DOHH2 (cell line): Measurements from ENCODE around the gene CDCA3.

Experiments used
- H3F3A ChIP-seq: fragments of 200-600 bp; sonication (generic), shearing (Covaris generic); 2 replicates; pipeline ENCODE4 v1.6.0; 2016; ENCODE audit warnings: antibody characterized with exemption, mild to moderate bottlenecking; ENCODE audit not compliant: control insufficient read depth, insufficient read depth
- H3K27ac ChIP-seq: fragments of 200-600 bp; sonication (generic); 2 replicates; pipeline ENCODE4 v1.5.1; 2014; ENCODE audit warnings: low read depth, mild to moderate bottlenecking, low read length, moderate library complexity
- H3K27me3 ChIP-seq: fragments of 200-600 bp; sonication (generic); 2 replicates; pipeline ENCODE4 v1.6.1; 2014; ENCODE audit warnings: mild to moderate bottlenecking, low read length, mixed read lengths; ENCODE audit not compliant: control insufficient read depth
- H3K36me3 ChIP-seq: fragments of 200-600 bp; sonication (generic); 2 replicates; pipeline ENCODE4 v1.6.1; 2014; ENCODE audit warnings: mild to moderate bottlenecking, low read length, moderate library complexity, mixed read lengths; ENCODE audit not compliant: control insufficient read depth
- H3K4me1 ChIP-seq: fragments of 200-600 bp; sonication (generic); 2 replicates; pipeline ENCODE4 v1.6.1; 2014; ENCODE audit warnings: mild to moderate bottlenecking, low read length, mixed read lengths; ENCODE audit not compliant: control insufficient read depth
- H3K4me2 ChIP-seq: fragments of 200-600 bp; sonication (generic); 2 replicates; pipeline ENCODE4 v1.6.0; 2014; ENCODE audit warnings: mild to moderate bottlenecking, low read length, moderate library complexity
- H3K4me3 ChIP-seq: fragments of 200-600 bp; sonication (generic); 2 replicates; pipeline ENCODE4 v1.5.1; 2014; ENCODE audit warnings: mild to moderate bottlenecking, low read length, mixed read lengths
- H3K79me2 ChIP-seq: fragments of 200-600 bp; sonication (generic); 2 replicates; pipeline ENCODE4 v1.6.1; 2014; ENCODE audit warnings: mild to moderate bottlenecking, low read length, mixed read lengths; ENCODE audit not compliant: control insufficient read depth
- H3K9me2 ChIP-seq: fragments of 200-600 bp; sonication (generic); replicated peaks from 2 replicates; pipeline ENCODE4 v1.6.1; 2014; ENCODE audit warnings: mild to moderate bottlenecking, low read length, mixed read lengths; ENCODE audit not compliant: control insufficient read depth
- H3K9me3 ChIP-seq: fragments of 200-600 bp; sonication (generic); 2 replicates; pipeline ENCODE4 v1.6.1; 2014; ENCODE audit warnings: antibody characterized with exemption, low read length, mixed read lengths; ENCODE audit not compliant: control insufficient read depth, insufficient read depth
- H4K20me1 ChIP-seq: fragments of 200-600 bp; sonication (generic); 2 replicates; pipeline ENCODE4 v1.6.0; 2014; ENCODE audit warnings: low read depth, mild to moderate bottlenecking, antibody characterized with exemption, low read length, moderate library complexity; ENCODE audit not compliant: control insufficient read depth, insufficient read depth
- CTCF ChIP-seq: fragments of 200-600 bp; sonication (generic); IDR thresholded peaks from one replicate; pipeline ENCODE4 v1.5.1; 2014; ENCODE audit warnings: antibody characterized with exemption, mild to moderate bottlenecking, low read depth, low read length; ENCODE audit not compliant: poor library complexity, severe bottlenecking
- EZH2phosphoT487 ChIP-seq: fragments of 200-600 bp; sonication (generic); IDR thresholded peaks from 2 replicates; pipeline ENCODE4 v1.6.1; 2017; ENCODE audit warnings: borderline replicate concordance, mild to moderate bottlenecking, antibody characterized with exemption, low read length, moderate library complexity, mixed read lengths

CDCA3 gene

GRCh38 chr12:6839482-6840201 lies 11.4 kb downstream of the CDCA3 start:
- peak overlapping the region; percentile 97 for H3K4me2 ChIP-seq
- H3K27me3 ChIP-seq = no peaks in the 10 kb centered on the region
- H3K27ac ChIP-seq = peak overlapping the region; percentile 86
- H3K4me1 ChIP-seq = peaks cover 48% of the 10 kb centered on the region
- TF ChIP-seq CTCF (no peak), EZH2phosphoT487 (no peak)
- peaks cover 7% of the 10 kb centered on the region for H3F3A ChIP-seq
- H3K9me3 ChIP-seq = no peaks in the 10 kb centered on the region
- peak overlapping the region; percentile 69 for H3K4me3 ChIP-seq
- no peaks in the 10 kb centered on the region for H3K79me2 ChIP-seq
- H3K36me3 ChIP-seq = no peaks in the 10 kb centered on the region
- H4K20me1 ChIP-seq = no peaks in the 10 kb centered on the region
- H3K9me2 ChIP-seq = no peaks in the 10 kb centered on the region

DNA sequence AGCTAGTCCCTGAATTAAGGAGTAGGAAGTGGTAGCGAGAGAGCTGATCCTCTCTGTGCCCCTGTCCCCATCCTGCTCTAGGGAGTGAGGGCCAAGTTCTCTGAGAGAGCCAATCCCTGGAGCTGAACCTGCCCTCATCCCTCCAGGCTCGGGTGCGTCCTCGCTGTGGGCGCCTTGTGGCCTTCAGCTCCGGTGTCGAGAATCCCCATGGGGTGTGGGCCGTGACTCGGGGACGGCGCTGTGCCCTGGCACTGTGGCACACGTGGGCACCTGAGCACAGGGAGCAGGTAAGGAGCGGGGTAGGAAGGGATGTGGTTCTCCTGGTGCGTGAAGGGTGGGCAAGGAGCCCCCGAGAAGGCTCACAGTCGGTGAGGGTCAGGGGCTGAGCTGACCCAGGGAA lies 12.2 kb downstream of the CDCA3 start:
- peak overlapping the region; percentile 97; the same call in 1 of the 2 replicates for H3K4me2 ChIP-seq
- peaks cover 48% of the 10 kb centered on the region for H3K4me1 ChIP-seq
- no peaks in the 10 kb centered on the region for H4K20me1 ChIP-seq
- no peaks in the 10 kb centered on the region for H3K79me2 ChIP-seq
- H3K9me3 ChIP-seq = no peaks in the 10 kb centered on the region
- H3K4me3 ChIP-seq = no peak overlapping the region
- H3K27me3 ChIP-seq = peaks cover 3% of the 10 kb centered on the region; the same call in 1 of the 2 replicates
- no peak overlapping the region for H3K27ac ChIP-seq
- TF ChIP-seq EZH2phosphoT487 (no peak), CTCF (no peak)
- peaks cover 4% of the 10 kb centered on the region; the same call in 1 of the 2 replicates for H3F3A ChIP-seq
- H3K36me3 ChIP-seq = no peaks in the 10 kb centered on the region
- H3K9me2 ChIP-seq = no peaks in the 10 kb centered on the region

- no peak overlapping the region for H3K27ac ChIP-seq
- H3K27me3 ChIP-seq = peaks cover 9% of the 10 kb centered on the region; the same call in 1 of the 2 replicates
- no peak overlapping the region for H3K4me3 ChIP-seq
- no peak overlapping the region for H3K4me2 ChIP-seq
- no peaks in the 10 kb centered on the region for H4K20me1 ChIP-seq
- H3K79me2 ChIP-seq = no peaks in the 10 kb centered on the region
- H3F3A ChIP-seq = peaks cover 4% of the 10 kb centered on the region; the same call in 1 of the 2 replicates
- H3K9me2 ChIP-seq = no peaks in the 10 kb centered on the region
- H3K4me1 ChIP-seq = peaks cover 45% of the 10 kb centered on the region
- no peaks in the 10 kb centered on the region for H3K9me3 ChIP-seq
- no peaks in the 10 kb centered on the region for H3K36me3 ChIP-seq
- no peak for TF ChIP-seq CTCF
- no peak for TF ChIP-seq EZH2phosphoT487
These were observed 13.6 kb downstream of the CDCA3 start for GRCh38 chr12:6837370-6838060.
